Stomach (tissue), 4 donors: ENCODE results near the gene S100A12.

Experiments used
- POLR2A ChIP-seq, 4 donors: fragments of 450-650 bp; IDR thresholded peaks; one replicate each; pipeline ENCODE4 v1.6.1; 2016; ENCODE audit warnings: antibody characterized with exemption in 4 of 4, control low read depth in 2 of 4, mild to moderate bottlenecking in 1 of 4, moderate library complexity in 1 of 4
- TF ChIP-seq, protein P1 (sequence below), 7 experiments: fragments of 450-650 bp in 4 of 7; fragments of 200-600 bp in 3 of 7; sonication (generic) in 3 of 7; IDR thresholded peaks; one replicate each; pipeline ENCODE4 v1.5.1; 2016 to 2019; ENCODE audit warnings: antibody characterized with exemption in 7 of 7, control low read depth in 2 of 7, mild to moderate bottlenecking in 1 of 7

GRCh38 chr1:153394391-153394790 is 19.0 kb upstream of the S100A12 start:
- TF ChIP-seq POLR2A (IDR thresholded peaks at IDR 0.05) = no peak
- TF ChIP-seq, protein P1, sequence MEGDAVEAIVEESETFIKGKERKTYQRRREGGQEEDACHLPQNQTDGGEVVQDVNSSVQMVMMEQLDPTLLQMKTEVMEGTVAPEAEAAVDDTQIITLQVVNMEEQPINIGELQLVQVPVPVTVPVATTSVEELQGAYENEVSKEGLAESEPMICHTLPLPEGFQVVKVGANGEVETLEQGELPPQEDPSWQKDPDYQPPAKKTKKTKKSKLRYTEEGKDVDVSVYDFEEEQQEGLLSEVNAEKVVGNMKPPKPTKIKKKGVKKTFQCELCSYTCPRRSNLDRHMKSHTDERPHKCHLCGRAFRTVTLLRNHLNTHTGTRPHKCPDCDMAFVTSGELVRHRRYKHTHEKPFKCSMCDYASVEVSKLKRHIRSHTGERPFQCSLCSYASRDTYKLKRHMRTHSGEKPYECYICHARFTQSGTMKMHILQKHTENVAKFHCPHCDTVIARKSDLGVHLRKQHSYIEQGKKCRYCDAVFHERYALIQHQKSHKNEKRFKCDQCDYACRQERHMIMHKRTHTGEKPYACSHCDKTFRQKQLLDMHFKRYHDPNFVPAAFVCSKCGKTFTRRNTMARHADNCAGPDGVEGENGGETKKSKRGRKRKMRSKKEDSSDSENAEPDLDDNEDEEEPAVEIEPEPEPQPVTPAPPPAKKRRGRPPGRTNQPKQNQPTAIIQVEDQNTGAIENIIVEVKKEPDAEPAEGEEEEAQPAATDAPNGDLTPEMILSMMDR (IDR thresholded peaks at IDR 0.05) = no peak
